Measurements from ENCODE around the gene DRAM1. TPM values are rescaled to one million over a fixed set of nuclear protein-coding genes. Genes with fewer than 3 reads are reported as not detected.
"Not testable (repeated sequence)": the region's sequence is repeated elsewhere in the genome, so short reads cannot be mapped to it uniquely, and the experiment has no call there.

The DRAM1 gene
- total RNA-seq, 1 donor from 2014 or later = 148 TPM

- DNase-seq = no peak
- Histone ChIP-seq H3K36me3 (no peaks in the 10 kb centered on the region), H3K27ac (peak overlapping the region; percentile 15), H3K9me3 (no peaks in the 10 kb centered on the region), H3K4me1 (peaks cover 33% of the 10 kb centered on the region), H3K4me3 (no peak overlapping the region), H3K27me3 (ENCODE audit: low read depth) (no peaks in the 10 kb centered on the region)
- peak; percentile 36 to 50 for ATAC-seq
- intact Hi-C loops (cut with DNase I) = no loop called here
- TF ChIP-seq CTCF (IDR thresholded peaks at IDR 0.05) = no peak
Observed at GRCh38 chr12:101857043-101857558, 20.3 kb upstream of the DRAM1 start.

- Histone ChIP-seq H3K4me3 (no peak overlapping the region), H3K27ac (no peak overlapping the region), H3K9me3 (no peaks in the 10 kb centered on the region), H3K36me3 (no peaks in the 10 kb centered on the region), H3K4me1 (peaks cover 33% of the 10 kb centered on the region), H3K27me3 (ENCODE audit: low read depth) (no peaks in the 10 kb centered on the region)
- intact Hi-C loops (cut with DNase I) = no loop called here
- no peak for ATAC-seq
- no peak for TF ChIP-seq CTCF (IDR thresholded peaks at IDR 0.05)
- DNase-seq = no peak
Observed at GRCh38 chr12:101858361-101858760, 19.0 kb upstream of the DRAM1 start.

GRCh38 chr12:101859664-101860607 is 17.4 kb upstream of the DRAM1 start:
- DNase-seq = no peak
- no peak for ATAC-seq
- intact Hi-C loops (cut with DNase I) = no loop called here
- TF ChIP-seq CTCF (IDR thresholded peaks at IDR 0.05) = no peak
- Histone ChIP-seq H3K4me1 (peaks cover 33% of the 10 kb centered on the region), H3K9me3 (no peaks in the 10 kb centered on the region), H3K27me3 (ENCODE audit: low read depth) (no peaks in the 10 kb centered on the region), H3K27ac (no peak overlapping the region), H3K36me3 (no peaks in the 10 kb centered on the region), H3K4me3 (no peak overlapping the region)

- H3K9me3 ChIP-seq; H3K27ac ChIP-seq; H3K4me3 ChIP-seq; H3K27me3 ChIP-seq (ENCODE audit: low read depth); intact Hi-C loops (cut with DNase I); H3K36me3 ChIP-seq; DNase-seq: not testable (repeated sequence)
- ATAC-seq = peak in 1 of 2 donors; percentile 34
- H3K4me1 ChIP-seq = peaks cover 30% of the 10 kb centered on the region
Observed at GRCh38 chr12:101861688-101862087, 15.7 kb upstream of the DRAM1 start.

- ATAC-seq (peak in 1 of 2 donors; percentile 44), DNase-seq (no peak)
- Histone ChIP-seq H3K36me3 (no peaks in the 10 kb centered on the region), H3K27ac (no peak overlapping the region), H3K4me1 (peaks cover 24% of the 10 kb centered on the region), H3K9me3 (no peaks in the 10 kb centered on the region), H3K27me3 (ENCODE audit: low read depth) (no peaks in the 10 kb centered on the region), H3K4me3 (no peak overlapping the region)
- intact Hi-C loops (cut with DNase I) = no loop called here
- TF ChIP-seq CTCF (IDR thresholded peaks at IDR 0.05) = no peak
Observed at GRCh38 chr12:101862245-101862644, 15.1 kb upstream of the DRAM1 start.

- TF ChIP-seq CTCF (IDR thresholded peaks at IDR 0.05) = no peak
- peaks cover 19% of the 10 kb centered on the region for H3K4me1 ChIP-seq
- no peaks in the 10 kb centered on the region for H3K36me3 ChIP-seq
- no peak for ATAC-seq
- no peaks in the 10 kb centered on the region for H3K27me3 ChIP-seq (ENCODE audit: low read depth)
- intact Hi-C loops (cut with DNase I) = no loop called here
- H3K27ac ChIP-seq = no peak overlapping the region
- DNase-seq = no peak
- no peak overlapping the region for H3K4me3 ChIP-seq
- no peaks in the 10 kb centered on the region for H3K9me3 ChIP-seq
Observed at GRCh38 chr12:101863981-101864380, 13.4 kb upstream of the DRAM1 start.
